Inferior parietal cortex (tissue), 1 donor: ENCODE data around the gene EPHB6.

Experiments
- DNase-seq: peaks from one replicate; pipeline ENCODE4 v3.0.0-alpha.2; 2016; ENCODE audit errors: extremely low spot score

Gene EPHB6

DNA sequence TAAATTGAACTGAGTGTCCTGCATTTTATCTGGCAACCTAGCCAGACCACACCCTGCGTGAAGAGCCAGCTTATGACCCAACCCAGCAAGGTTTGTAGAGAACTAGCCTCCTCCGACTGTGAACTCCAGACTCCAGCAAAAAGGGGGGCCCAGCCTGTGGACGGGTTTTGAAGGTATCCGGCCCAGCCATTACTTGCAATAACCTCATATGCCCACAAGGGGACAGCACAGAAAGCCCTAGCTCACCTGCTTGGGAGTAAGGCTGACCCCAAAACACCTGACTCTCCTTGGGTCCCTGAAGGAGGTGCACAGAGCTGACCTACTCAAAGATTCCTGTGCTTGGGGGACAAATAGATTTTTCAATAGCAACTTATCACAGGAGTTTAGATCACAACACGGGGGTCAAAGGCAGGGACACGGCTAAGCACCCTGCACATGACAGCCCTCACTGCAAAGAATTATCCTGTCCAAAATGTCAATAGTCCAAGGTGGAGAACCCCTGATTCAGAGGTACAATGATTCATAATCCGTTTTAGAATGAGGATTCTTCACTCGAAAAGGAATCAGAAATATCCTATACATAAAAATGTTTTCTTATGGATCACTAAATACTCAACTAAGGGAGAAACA is 26.1 kb downstream of the EPHB6 start:
- DNase-seq: no peak

DNA sequence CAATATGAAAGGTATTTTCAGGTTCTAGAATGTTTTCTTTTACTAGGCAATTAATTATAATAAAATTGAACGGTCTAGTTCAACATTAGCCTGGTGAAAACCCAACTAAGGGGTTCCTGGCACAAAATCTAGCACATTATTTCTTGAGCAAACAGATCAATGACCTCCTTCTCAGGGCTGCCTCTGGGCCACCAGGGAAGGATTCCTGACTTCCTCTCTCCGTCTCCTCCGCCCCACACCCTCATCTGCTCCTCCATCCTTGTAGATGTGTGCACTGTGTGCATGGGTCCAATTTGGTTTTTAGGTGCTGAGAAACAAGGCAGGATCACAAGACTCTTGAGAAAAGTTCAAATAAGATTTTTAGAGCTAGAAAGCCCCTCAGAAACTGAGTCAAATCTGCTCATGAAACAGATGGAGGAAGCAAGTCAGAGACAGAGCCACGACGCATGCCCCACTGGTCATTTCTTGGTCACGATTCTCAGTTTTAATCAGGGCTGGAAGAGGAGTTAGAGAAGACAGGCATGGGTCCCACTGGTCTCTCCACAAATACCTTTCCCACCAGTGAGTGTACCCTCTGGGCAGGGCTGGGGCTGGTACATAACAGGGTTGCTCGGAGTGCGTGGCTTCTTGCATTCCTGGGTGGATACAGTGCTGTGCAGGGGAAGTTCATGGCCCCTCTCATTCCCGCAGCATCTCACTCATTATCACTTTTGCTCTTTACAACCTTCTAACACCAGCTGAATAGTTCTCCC is 26.9 kb downstream of the EPHB6 start:
- no peak for DNase-seq

DNA sequence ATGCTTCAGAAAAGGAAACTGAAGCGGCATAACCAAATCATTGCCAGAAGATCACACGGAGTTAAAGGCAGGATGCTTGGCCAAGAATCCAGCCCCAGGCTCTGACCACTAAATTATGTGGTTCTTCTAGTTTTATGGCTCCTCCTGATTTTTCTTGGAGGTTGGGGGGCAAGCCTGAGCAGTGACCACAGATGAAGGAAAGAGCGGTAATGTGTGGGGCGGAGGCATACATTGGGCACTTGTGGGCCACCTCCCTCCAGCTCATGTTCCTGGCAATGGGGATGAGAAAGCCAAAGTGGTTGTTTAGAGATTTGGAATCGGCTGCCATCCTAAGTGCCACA is 27.4 kb downstream of the EPHB6 start:
- DNase-seq: no peak

DNA sequence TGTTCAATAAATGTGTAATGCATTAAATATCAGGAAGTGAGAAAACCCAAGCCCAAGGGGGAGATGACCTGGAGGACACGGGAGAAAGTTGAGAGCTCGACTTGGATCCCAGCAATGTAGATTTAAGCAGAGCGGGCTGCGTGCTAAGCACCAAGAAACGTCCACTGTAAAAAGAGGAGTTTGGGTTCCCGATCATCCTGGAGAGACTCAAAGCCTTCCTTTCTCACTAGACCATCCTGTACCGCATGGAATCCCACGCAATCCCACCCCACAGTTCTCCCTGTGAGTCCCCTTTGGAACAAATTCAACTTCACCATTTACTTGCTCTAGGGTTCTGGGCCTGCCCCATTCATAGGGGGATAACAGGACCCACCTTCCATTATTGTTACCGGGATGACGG is 28.3 kb downstream of the EPHB6 start:
- DNase-seq: no peak

DNA sequence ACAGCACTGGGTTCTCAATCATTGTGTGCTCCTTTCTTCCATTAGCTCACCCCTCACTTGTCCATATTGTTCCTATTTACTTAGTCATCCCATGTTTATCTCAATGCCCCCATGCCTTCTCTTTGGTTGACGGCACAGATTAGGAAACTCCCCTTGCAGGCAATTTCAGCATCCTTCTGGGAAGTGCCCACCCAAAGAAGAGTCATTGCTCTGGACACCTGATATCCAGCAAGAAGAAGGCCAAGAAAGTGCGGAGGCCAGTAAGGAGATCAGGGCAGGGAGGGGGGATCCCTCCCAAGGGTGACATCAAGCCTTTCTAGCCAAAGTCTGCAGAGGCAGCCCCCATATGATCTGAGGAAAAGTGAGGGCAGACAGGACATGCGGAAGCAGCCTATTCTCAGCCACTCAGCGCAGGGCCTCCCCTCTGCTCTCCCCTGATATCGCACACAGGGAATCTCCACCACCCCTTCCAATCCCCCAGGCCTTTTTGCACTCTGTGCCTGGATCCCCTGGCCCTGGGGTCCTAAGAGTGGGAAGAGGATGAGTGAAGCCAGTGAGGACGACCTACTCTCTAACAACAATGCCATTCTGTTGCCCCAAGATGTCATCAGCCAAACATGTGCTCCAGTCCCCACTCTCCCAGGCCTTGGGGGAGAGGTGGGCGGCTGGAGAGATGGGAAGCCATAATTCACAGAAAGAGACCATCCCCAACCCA is 28.9 kb downstream of the EPHB6 start:
- no peak for DNase-seq

DNA sequence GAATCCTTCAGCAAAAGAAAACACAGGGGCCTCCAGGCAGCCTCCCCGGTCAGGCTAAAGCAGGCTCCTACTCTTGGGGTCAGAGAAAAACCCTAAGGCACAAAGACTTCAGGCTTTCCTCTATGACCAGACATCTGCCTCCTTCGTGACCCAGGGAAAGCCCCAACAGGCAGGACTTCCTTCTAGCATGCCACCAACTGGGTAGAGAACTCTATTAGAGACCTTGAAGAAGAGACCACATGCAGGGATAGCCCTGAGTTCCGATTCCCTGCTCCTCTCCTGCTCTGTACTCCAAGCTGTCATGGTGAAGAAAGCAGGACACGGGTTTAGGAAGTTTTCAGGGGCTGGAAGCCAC is 29.4 kb downstream of the EPHB6 start:
- no peak for DNase-seq

DNA sequence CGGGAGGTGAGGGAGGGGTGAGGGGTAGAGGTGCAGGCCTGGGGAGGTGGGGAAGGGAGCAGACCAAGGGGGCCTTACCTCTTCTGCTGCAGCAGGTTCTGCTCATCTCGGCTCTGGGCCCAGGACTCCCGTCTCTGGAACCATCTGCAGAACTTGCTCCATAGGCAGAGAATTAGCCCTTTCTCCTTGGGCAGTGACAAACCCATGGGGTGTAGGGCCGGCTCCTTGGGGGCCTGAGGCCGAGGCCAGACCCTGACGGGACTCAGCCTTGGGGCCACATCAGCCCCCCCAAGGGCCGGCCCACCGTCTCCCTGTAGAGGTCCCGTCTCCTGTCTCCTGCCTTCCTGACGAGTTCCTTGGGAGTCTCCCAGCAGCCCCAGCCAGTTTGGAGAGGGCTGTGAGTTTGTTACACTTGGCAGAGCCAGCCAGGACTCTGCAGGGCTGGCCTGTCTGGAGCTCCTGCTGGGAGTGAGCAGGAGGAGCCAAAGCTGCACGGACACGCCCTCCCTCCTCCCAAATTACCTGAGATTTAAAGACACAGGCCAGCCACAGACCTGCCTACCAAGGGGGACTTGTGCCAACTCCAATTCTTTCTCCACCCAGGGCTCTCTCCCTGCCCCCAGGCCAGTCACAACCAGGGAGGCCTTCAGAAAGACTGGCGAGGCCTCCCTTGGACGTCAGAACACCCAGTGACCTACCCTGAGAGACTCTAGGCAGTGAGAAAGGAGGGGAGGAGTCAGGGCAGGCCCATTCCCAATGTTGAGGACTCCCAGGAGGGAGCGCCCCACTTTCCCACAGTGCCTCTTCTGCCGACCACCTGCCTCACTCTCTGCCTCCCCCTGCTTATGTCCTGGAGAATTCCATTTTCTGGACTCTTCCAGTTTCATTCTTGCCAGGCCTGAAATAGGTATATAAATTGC is 30.7 kb downstream of the EPHB6 start, which contains the start of gene TRPV6:
Gene TRPV6 (minus strand): TSS at position 435 of the 920 bp plus-strand sequence.
- DNase-seq: no peak

DNA sequence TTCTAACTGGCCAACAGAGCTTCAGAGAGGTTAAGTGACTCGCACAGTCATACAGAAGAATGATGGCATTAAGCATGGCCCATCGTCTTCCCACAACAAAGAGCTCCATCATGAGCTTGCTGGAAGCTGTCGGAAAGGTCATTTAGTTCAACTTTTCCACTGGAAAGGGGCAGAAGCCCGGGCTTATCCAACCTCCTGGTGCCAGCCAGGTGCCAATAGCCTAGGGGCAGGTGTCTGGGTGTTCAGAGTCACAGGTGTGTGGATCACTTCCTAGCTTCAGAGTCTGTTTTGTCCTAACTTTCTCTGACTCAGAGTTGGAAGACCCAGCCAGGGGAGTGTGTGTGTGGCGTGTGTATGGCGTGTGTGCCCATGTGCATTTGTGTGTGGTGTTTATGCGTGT is 32.0 kb downstream of the EPHB6 start:
- no peak for DNase-seq

DNA sequence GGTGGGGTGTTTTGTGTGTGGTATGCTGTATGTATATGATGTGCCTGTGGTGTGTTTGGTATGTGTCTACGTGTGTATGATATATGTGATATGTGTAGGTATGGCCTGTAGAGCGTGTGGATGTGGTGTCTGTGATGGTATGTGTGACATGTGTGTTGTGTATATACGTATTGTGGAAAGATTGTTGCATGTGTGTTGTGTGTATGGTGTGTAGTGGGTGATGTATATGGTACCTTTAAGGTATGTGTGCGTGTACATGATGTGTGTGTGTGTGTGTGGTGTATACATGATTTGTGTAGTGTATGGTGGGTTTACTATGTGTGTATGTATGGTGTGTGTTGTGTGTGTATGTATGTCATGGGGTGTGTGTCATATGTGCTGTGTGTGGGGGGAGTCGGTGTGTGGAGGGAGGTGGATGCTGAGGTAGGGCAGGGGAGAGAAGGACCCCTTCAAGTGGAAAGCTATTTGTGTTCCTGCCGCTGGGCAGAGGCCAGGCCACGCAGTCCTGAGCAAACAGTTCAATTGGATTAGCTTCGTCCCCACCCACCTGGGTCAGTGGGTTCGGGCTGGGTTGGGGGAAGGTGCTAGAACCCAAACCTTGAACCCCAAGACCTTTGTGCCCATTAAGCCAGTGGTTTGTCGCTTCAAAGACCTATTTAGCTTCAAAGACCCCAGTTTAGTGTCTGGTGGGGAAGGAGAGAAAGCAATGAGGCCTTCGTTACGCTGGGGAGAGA is 32.6 kb downstream of the EPHB6 start:
- DNase-seq: no peak

DNA sequence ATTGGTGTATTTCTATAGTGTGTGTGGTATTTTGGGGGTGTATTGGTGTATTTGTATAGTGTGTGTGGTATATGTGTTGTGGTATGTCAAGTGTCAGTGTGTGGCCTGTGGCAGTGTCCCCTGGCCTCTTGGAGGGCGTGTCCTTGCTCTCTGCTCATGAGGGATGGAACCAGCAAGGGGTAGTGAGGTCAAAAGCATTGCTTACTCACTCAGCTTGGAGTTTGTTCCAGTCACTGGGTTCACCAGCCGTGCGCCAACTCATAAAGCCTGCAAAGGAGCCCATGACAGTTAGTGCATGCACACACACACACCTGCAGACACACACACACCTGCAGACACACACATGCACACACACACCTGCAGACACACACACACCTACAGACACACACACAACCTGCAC is 34.9 kb downstream of the EPHB6 start:
- no peak for DNase-seq

DNA sequence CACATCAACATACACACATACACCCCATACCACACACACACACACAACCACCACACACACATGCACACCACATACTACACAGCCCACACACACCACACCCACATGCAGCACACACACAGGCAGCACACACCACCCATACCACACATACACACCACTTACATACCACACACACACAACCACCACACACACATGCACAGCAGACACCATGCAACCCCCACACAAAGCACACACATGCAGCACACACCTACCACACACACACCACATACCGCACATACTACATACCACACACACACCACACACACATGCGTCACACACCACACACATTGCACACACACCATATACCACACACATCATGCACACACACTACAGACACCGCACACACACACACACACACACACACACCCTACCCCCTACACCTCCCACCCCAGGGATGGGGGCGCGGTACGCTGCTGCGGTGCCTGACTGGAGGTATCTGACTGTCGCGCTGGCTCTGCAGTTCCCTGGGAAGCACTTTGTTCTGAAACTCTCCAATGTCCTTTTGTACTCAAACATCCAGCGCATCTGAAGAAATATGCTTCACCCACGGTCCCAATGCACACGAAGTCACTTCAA is 36.1 kb downstream of the EPHB6 start:
- no peak for DNase-seq

DNA sequence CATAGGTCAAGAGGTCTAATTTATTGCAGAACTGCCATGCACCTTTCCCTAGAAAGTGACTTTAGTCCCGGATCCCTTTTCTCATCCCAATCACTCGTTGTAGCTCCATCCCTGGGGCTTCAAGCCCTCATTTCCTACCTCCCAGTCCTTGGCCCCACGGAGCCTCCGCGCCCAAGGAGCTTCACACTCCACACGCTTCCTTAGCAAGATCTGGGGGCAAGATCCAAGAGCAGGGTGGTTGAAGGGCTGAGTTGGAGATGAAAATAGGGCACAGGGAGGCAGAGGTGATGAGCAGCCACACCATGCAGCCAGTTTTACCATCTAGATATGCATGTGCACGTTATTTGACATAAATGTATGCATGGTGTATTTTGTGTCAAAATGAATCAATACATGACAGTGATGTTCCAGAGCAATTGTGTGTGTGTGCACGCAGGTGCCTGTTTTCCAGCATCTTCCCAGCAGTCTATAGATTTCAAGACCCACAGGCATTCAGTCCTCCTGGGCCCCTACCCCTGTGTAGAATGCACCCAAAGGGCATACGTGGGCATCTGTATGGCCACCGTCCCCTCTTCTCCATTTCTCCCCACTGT is 36.7 kb downstream of the EPHB6 start:
- DNase-seq: no peak

DNA sequence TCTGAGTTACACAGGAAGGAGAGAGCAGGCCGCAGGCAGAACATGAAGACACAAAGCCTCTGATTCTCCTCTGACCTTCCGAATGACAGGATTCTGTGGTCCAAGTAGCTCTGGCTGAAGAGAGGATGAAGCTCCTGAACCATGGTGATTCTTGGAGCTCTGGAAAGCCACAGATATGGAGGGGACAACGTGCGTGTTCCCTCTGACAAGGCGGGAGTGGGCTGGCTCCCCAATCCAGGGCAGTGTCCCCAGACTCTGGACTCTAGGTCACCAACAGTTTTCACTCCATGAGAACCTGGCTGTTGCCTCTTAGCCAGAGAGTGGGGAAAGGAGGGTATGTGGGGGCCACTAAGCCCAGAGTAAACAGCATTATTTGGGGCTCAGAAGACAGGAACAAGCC is 38.1 kb downstream of the EPHB6 start:
- DNase-seq: no peak

DNA sequence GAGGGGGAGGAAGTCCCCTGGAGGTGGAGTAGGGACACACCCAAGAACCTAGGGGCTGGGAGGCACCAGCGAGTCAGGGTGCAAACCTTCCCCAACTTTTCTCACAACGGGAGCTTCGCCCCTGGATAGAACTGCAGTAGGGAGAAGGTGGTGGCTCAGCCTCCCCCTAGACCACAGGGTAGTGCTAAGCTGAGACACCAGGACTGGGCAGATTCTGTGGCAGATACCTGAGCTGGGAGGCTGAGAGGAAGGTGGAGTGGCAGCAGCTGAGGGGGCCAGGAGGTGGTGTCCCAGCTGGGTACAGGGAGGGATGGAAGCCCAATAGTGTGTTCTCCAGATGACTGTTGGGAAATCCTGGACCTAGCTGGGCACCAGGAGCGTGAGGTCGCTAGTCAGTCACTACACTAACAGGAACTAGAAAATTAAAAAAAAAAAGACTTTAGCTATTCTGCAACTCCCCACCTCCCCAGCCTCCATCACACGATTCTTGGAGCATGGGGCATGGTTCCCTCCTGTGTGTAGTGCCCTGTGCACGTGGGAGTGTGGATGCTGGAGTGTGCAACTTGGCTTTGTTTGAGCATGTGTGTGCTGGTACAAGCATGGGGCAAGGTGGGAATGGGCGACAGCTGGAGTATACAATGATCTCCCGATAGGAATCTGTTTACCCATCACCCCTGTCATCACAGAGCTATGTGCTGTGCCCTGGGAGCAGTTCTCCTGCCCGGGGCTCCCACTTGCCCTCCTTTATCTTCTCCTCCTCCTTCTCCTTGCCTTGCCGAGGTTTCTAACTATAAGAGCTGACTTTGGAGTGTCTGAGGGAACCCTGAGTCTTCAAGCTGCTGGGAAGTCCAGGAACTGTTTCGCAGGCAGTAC is 39.5 kb downstream of the EPHB6 start:
- no peak for DNase-seq

DNA sequence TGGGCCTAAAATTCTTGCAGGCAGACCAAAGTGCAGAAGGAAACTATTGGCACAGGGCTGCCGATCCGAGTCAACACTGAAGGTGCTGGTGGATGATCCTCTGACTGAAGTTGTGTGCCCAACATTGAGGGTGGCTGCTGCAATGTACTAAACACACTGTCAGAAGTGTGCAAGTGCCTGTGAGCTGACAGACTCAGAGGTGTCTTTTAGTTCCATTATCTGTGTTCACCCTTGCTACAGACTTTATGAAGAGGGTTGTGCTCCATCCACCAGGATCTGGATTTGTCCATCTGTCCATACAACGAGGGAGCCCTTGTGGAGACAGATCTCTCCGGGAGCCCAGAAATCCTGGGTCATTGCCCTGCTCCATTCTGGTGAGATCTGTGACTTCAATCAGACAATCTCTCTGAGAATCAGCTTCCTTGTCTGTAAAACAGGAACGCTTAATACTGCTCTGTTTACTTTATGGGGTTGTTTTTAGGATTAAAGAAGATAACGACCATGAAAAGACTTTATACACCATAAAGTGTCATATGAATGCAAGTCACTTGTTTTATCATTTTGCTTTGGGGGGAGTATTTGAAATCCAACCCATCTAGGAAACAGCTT is 40.2 kb downstream of the EPHB6 start:
- no peak for DNase-seq

DNA sequence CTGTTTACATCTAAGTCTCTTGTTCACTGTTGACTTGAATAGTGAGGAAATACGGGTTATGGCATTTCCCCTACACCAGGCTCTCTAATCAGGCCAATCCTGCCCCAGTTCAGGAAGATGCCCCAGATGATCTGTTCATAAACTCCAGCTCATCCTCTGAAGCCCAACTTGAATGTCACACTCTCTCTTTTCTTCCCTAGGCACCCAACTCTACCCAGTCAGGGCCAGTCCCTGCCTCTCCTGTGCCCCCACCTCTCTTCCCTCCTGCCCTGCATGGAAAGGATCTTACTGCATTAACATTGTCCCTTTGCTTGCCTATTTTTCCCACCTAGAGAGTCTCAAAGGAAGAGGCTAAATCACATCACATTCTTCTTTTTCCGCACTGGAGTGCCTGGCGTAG is 41.3 kb downstream of the EPHB6 start:
- no peak for DNase-seq

DNA sequence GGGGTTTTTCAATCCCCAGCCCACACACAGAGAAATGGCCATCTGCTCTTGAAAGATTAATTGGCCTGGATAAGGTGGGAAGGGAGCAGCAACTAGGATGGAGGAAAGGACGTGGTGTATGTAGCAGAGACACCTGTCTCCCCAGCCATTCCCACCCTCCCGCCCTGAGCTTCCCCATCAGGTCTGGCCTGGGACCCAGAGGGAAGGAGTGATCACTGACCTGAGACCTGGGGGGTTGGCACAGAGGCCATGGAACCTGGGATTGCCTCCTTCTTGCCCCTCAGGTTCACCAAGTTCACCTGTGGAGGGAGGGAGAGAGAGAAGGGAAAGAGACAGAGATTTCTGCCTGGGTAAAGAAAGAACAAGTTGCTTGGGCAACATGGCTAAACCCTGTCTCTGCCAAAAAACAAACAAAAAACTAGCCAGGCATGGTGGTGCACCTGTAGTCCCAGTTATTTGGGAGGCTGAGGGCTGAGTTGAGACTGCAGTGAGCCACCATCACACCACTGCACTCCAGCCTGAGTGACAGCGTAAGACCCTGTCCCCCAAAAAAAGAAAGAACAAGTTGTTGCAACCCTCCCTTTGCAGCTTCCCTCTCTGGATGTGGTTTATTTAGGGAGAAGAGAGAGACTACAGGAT is 42.0 kb downstream of the EPHB6 start:
- no peak for DNase-seq

DNA sequence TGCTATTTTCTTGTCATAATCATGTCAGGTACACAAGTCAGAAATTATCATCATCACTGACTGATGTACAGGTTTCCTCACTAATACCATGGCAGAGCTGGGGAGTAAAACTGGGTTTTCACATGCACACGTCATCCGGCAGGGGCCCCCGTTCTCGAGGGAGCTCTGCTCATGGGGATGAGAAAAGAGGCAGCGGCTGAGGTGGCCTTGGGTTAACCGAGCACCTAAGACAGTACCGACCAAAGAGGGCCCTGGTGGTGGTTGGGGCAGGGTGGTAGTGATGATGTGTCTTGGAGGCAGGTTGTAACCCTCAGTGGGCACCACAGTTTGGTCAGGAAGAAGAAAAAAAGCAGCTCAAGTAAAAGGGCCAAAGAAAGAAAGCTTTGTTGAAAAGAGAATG is 42.8 kb downstream of the EPHB6 start:
- no peak for DNase-seq
